ENCODE results near the gene PROZ. TPM values are rescaled to one million over a fixed set of nuclear protein-coding genes. Genes with fewer than 3 reads are reported as not detected.

The PROZ gene
- total RNA-seq, 1 experiment from 2014 or later: not detected

DNA sequence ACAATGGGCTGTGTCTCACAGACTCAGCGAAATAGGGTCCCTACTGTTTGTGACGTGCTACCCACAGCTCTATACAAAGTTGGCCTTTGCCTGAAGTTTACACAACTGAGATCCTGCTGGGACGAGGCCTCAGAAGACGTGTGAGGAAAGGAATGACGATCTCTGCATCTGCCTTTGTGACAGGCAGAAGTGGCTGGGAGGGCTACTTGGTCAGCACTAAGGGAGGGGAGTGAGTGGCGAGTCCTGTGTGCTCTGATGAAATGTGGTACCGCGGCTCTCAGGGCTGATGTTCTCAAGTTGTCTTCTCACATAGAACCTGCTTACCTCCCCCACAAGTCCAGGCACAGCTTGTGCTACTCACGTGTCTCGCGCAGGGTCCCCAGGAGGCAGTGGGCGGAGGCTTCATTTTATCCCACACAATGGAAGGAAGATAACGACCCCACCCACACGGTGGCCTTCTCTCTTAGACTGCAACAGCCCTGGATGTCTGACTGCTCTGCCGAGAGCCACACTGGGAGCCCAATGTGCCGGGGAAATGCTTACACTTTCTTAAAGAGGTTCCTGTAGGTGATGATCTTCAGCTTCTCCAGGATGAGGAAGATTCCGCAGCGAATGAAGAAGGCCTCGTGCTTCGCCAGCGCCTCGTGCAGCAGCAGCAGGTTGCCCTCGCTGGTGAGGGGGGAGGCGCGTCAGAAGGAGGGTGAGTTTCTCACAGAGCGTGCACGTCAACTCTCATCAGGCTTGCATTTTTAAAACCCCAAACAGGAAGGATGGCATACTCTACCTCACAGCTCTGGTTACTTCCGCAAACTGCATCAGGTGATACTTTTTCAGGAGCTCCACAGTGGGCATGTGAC is 21.2 kb downstream of the PROZ start:
- no peak overlapping the region for H3K27ac ChIP-seq (ENCODE audit: low read length)
- no peaks in the 10 kb centered on the region for H3F3A ChIP-seq (ENCODE audit: low read length, unreplicated experiment)
- BruUV-seq (replicated peaks): no TSS peak
- H3K9ac ChIP-seq (ENCODE audit: low read length): no peak overlapping the region
- ChIA-PET CTCF (interaction anchor here (0.6 kb wide), 1 partner anchor 120 kb away, joined by 4 read pairs; no protein-coding TSS in a partner anchor), POLR2A (ENCODE audit: unreplicated experiment) (no interaction called here)
- intact Hi-C loops (cut with micrococcal nuclease): no loop called here
- H3K36me3 ChIP-seq (ENCODE audit: low read depth, low read length): peaks cover 25% of the 10 kb centered on the region; the same call in 1 of the 2 replicates
- H3K4me3 ChIP-seq (ENCODE audit: low read length): no peak overlapping the region
- H4K20me1 ChIP-seq (ENCODE audit: low read length): no peaks in the 10 kb centered on the region
- TF ChIP-seq EZH2phosphoT487 (IDR thresholded peaks at IDR 0.05; ENCODE audit: borderline replicate concordance, low read length): no peak
- no peak for TF ChIP-seq EZH2 (IDR thresholded peaks at IDR 0.05; ENCODE audit: low read length, unreplicated experiment)
- TF ChIP-seq CTCF (conservative IDR thresholded peaks at IDR 0.05; ENCODE audit: low read depth, low read length): no peak
- peaks cover 18% of the 10 kb centered on the region for H3K4me1 ChIP-seq (ENCODE audit: insufficient read depth, low read length)
- ATAC-seq: no peak
- H3K9me2 ChIP-seq (replicated peaks; ENCODE audit: low read length): no peaks in the 10 kb centered on the region
- H3K4me2 ChIP-seq (ENCODE audit: low read length): no peak overlapping the region
- no peaks in the 10 kb centered on the region for H3K79me2 ChIP-seq (ENCODE audit: low read length)
- no peak overlapping the region for H2AFZ ChIP-seq (ENCODE audit: low read length)
- no peaks in the 10 kb centered on the region for H3K27me3 ChIP-seq (ENCODE audit: low read length)
- no peaks in the 10 kb centered on the region for H3K9me3 ChIP-seq (ENCODE audit: low read length)
- no peak for DNase-seq

- no peaks in the 10 kb centered on the region for H4K20me1 ChIP-seq (ENCODE audit: low read length)
- DNase-seq: no peak
- BruUV-seq (replicated peaks): no TSS peak
- H3K9me3 ChIP-seq (ENCODE audit: low read length): no peaks in the 10 kb centered on the region
- peaks cover 26% of the 10 kb centered on the region for H3K4me1 ChIP-seq (ENCODE audit: insufficient read depth, low read length)
- peaks cover 38% of the 10 kb centered on the region; the same call in 1 of the 2 replicates for H3K36me3 ChIP-seq (ENCODE audit: low read depth, low read length)
- POLR2A ChIA-PET (ENCODE audit: unreplicated experiment): interaction anchor here (0.7 kb wide), 1 partner anchor 1041 kb away, joined by 3 read pairs; no protein-coding TSS in a partner anchor
- no peak overlapping the region for H3K27ac ChIP-seq (ENCODE audit: low read length)
- peaks cover 20% of the 10 kb centered on the region for H3K79me2 ChIP-seq (ENCODE audit: low read length)
- no peak overlapping the region for H3K4me3 ChIP-seq (ENCODE audit: low read length)
- H3K9me2 ChIP-seq (replicated peaks; ENCODE audit: low read length): no peaks in the 10 kb centered on the region
- intact Hi-C loops (cut with micrococcal nuclease): no loop called here
- H3F3A ChIP-seq (ENCODE audit: low read length, unreplicated experiment): no peaks in the 10 kb centered on the region
- no peak overlapping the region for H2AFZ ChIP-seq (ENCODE audit: low read length)
- TF ChIP-seq EZH2 (IDR thresholded peaks at IDR 0.05; ENCODE audit: low read length, unreplicated experiment) (no peak), CTCF (conservative IDR thresholded peaks at IDR 0.05; ENCODE audit: low read depth, low read length) (no peak), EZH2phosphoT487 (IDR thresholded peaks at IDR 0.05; ENCODE audit: borderline replicate concordance, low read length) (no peak)
- CTCF ChIA-PET: no interaction called here
- H3K27me3 ChIP-seq (ENCODE audit: low read length): no peaks in the 10 kb centered on the region
- no peak overlapping the region for H3K9ac ChIP-seq (ENCODE audit: low read length)
- ATAC-seq: no peak
- no peak overlapping the region for H3K4me2 ChIP-seq (ENCODE audit: low read length)
These were observed 23.6 kb downstream of the PROZ start for GRCh38 chr13:113182046-113182445.

All from PC-3 (cell line).